Kidney tubule cell (primary cell): ENCODE measurements around the gene SLIT3.

ENCODE experiments used
- DNase-seq: peaks from one replicate; pipeline ENCODE4 v3.0.0-alpha.2; 2018; ENCODE audit warnings: low spot score

The SLIT3 gene

GRCh38 chr5:168859471-168859870 lies 441.5 kb downstream of the SLIT3 start:
- DNase-seq: no peak

DNA sequence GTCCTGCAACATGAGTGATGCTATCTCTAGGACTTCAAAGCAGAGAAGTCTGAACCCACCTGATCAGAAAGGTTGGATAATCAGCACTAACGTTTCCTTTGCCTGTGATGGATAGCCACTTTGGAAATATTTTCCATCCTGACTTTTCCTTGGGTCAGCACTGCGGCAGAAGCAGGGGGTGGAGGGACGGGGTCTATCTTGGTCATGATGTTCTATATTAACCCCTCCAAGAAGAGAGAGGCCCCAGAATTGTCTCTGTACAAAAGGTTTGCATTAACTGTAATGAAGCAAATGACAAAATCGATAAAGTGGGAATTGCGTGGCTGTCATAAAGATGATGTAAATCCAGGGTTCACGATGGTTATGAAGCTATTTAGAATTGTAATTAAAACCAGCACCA lies 441.9 kb downstream of the SLIT3 start:
- DNase-seq: no peak

GRCh38 chr5:168858371-168858770 lies 442.6 kb downstream of the SLIT3 start:
- DNase-seq: no peak

DNA sequence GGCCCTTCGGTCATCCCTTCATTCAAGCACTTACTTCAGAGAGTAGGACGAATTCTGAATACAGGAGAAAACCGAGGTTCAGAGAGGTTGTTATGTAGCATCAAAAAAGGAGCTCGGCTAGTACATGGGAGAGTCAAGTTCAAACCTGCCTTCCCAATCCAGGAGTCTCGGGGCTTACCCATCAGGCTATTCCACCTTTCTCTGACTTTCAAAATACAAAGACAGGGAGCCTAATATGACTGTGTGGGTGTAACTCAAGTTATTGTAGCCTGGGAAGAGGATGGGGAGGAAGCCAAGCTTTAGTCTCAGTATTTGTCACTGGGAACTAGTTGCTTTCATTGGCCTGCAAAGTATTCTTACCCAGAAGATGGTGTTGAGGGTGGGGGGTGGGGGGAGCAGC lies 447.0 kb downstream of the SLIT3 start:
- no peak for DNase-seq

- no peak for DNase-seq
Measured at GRCh38 chr5:168852329-168852728, 448.6 kb downstream of the SLIT3 start.

GRCh38 chr5:168851902-168852321 lies 449.0 kb downstream of the SLIT3 start:
- DNase-seq: peak; percentile 72

GRCh38 chr5:168850683-168851082 lies 450.3 kb downstream of the SLIT3 start:
- no peak for DNase-seq

DNA sequence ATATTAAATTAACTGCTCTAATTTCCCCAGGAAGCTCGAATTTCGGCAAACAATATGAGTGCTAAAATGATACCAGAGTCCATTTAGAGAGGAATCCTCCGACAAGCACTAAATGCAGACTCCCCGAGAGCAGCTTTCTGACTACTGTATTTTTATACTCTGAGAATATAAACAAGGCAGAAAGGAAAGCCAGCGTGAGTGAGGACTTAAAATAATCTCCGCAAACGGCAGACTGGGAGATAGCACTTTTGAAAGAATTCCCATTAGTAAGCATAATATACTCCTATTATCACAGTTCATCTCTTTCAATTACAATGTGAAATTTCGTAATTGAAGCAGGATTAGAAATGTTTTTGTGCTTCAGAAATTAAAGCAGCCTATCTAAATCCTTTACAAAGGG lies 452.4 kb downstream of the SLIT3 start:
- DNase-seq: no peak

- no peak for DNase-seq
Measured at GRCh38 chr5:168847511-168848073, 453.3 kb downstream of the SLIT3 start.

GRCh38 chr5:168844922-168845296 lies 456.0 kb downstream of the SLIT3 start:
- DNase-seq: no peak

DNA sequence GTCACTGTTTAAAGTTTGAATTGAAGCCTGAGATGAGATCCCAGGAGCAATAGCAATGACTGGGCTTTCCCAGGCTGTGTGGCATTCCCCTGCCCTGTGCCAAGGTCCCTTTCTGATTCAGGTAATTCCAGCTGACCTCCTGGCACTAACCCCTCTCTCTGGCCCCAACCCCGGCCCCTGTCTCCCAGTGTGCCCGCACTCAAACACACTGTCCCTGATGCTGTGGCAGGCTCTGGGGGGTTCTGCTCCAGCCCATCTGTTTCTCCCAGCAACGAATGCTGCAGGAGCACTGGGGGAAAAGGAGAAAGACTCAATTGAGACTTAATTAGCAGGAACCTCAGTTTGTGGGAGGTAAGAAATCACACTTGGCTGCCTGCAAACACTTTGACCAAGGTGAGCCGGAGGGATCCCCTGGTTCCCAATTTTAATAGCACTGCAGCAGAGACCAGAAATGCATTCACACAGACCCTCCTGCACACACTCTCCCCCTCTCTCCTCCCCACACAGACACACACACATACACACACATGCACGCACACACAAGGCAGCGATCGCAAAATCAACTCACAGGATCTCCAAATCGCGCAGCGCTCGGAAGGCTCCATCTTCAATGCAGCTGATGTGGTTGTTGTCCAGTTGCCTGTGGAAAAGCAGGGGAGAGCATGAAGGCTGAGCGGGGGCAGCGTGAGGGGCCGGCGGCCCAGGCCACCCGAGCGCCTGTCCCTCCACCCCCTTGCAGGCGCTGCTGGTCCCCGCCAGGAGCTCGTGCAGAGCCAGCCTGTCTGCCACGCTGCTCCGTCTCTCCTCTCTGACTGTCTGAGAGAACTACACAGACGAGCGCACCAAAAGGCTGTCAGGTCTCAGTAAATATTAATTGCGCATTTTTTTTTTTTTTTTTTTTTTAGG lies 456.7 kb downstream of the SLIT3 start:
- DNase-seq: no peak

- DNase-seq: no peak
Measured at GRCh38 chr5:168843277-168844015, 457.5 kb downstream of the SLIT3 start.

- DNase-seq: no peak
Measured at GRCh38 chr5:168842571-168843205, 458.3 kb downstream of the SLIT3 start.

GRCh38 chr5:168837852-168838251 lies 463.1 kb downstream of the SLIT3 start:
- no peak for DNase-seq

DNA sequence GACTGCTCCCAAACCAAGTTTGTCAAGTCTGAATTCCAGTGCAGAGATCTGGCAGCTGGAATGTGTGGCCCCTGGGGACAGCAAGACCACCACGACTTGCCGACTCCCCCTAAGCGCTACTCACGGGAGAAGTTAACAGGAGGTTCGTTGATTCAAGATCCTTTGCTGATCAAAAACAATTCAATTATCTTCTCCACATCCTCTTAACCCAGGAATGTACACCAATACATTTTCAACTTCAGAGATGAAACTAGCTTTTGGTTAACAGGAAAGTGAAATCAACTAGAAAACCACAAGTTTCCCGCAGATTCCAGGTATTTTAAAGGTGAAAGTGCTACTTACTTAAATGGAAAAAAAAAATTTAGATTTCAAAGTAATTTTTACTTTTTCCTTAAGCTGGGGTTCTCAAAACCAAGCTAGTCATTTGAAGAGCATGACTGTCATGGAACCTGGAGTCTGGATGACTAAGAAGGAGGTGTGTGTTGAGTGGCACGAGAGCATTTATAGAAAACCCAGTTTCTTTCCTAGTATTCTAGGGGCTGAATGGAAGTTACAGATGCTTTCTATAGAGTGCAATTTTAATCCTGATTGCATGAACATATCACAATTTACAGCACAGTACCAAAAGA lies 464.2 kb downstream of the SLIT3 start:
- DNase-seq: no peak

DNA sequence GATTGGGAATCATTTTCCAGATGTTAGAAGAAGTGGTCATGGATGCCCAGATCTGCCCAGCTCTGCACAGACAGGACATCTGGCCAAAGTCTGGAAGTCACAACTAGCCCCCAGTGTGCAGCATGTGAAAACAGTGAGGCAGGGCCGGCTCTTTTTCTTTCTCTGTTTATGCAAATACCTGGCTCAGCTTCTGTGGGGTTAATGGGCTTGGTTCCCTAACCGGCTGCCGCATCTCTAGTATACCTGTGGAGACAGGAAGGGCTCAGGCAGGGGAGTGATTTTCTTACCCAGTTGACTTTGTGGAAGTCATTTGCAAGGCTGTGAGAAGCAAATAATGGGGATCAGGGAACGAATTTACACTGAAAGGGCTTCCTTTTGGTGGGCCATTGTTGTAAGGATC lies 467.0 kb downstream of the SLIT3 start:
- DNase-seq: no peak

GRCh38 chr5:168833383-168833782 lies 467.6 kb downstream of the SLIT3 start:
- DNase-seq: no peak

- no peak for DNase-seq
Measured at GRCh38 chr5:168832308-168832707, 468.6 kb downstream of the SLIT3 start.

- no peak for DNase-seq
Measured at GRCh38 chr5:168831383-168831782, 469.6 kb downstream of the SLIT3 start.

GRCh38 chr5:168830833-168831232 lies 470.1 kb downstream of the SLIT3 start:
- DNase-seq: no peak

DNA sequence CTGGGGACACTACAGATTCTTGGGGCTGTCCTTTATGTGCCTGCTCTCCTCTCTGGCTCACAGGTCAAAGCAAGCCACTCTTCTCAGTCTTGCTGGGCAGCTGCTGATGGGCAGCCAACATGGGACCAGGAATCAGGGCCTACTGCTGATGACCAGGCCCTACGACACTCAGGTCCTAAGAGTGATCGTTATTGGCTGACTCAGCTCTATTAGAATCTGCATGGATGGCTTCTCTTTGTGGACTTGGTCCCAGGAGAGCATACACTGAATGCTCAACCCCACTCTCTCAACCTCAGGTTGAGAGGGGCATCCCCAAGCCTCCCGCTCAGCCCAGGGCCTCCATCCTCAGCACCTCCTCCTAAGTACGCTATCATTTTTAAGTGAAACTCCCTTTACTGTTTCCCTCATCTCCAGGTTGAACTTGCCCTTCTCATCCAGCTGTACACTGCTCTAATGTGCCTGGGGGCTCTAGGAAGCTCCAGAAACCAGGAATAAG lies 471.0 kb downstream of the SLIT3 start:
- no peak for DNase-seq

DNA sequence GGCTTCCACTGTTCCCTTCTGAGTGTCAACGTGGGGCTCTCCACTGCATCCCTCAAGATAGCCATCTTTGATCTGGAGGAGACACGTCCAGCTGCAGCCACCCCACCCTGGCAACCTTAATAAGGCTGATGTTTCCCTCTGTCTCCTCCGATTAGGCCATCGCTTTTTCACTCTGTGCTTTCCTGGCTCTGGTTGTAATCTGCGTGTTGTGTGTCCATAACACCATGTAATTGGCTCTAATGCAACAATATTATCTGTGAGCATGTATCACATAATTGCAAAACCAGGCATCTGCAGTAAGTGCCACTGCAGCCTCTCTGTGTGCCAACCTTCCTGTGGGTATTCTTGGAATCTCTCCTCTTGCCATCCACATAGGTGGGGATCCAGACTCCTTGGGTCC lies 471.9 kb downstream of the SLIT3 start:
- no peak for DNase-seq
